HG03097 (cell line): Measurements from ENCODE around the gene ELOVL3.
"Not testable (repeated sequence)": the region's sequence is repeated elsewhere in the genome, so short reads cannot be mapped to it uniquely, and the experiment has no call there.

Experiments
- ATAC-seq: cut with Tn5 transposase; IDR thresholded peaks from one replicate; pipeline ENCODE4 v1.9.1; 2021; ENCODE audit not compliant: unreplicated experiment, low FRiP score

ELOVL3 gene, protein sequence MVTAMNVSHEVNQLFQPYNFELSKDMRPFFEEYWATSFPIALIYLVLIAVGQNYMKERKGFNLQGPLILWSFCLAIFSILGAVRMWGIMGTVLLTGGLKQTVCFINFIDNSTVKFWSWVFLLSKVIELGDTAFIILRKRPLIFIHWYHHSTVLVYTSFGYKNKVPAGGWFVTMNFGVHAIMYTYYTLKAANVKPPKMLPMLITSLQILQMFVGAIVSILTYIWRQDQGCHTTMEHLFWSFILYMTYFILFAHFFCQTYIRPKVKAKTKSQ

GRCh38 chr10:102225646-102226541, at the start of gene ELOVL3:
ELOVL3 (plus strand) TSS chr10:102226299; CDS start chr10:102226549, 250 bp downstream.
- no peak for ATAC-seq

DNA sequence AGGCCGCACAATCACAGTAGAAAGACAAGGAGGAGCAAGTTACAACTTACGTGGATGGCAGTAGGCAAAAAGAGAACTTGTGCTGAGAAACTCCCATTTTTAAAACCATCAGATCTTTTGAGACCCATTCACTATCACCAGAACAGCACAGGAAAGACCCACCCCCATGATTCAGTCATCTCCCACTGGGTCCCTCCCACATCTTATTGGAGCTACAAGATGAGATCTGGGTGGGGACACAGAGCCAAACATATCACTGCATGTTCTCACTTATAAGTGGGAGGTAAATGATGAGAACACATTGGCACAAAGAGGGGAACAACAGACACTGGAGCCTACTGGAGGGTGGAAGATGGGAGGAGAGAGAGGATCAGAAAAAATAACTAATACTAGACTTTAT, 41.5 kb upstream of the ELOVL3 start:
- no peak for ATAC-seq

DNA sequence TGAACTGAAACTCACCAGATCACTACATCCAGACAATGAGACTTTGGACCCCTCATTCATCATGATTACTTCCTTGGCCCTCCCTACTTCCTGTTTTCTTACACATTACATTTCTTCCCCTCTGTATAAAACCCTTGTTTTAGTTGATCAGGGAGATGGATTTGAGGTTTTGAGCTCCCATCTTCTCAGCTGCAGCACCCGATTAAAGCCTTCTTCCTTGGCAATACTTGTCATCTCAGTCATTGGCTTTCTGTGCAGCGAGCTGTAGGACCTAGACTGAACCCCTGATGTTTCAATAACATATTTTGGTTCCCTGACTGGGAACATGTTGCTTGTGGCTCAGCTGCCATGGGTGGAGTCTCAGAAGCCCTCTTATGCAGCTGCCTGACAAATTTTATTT, 40.8 kb upstream of the ELOVL3 start:
- ATAC-seq = no peak

DNA sequence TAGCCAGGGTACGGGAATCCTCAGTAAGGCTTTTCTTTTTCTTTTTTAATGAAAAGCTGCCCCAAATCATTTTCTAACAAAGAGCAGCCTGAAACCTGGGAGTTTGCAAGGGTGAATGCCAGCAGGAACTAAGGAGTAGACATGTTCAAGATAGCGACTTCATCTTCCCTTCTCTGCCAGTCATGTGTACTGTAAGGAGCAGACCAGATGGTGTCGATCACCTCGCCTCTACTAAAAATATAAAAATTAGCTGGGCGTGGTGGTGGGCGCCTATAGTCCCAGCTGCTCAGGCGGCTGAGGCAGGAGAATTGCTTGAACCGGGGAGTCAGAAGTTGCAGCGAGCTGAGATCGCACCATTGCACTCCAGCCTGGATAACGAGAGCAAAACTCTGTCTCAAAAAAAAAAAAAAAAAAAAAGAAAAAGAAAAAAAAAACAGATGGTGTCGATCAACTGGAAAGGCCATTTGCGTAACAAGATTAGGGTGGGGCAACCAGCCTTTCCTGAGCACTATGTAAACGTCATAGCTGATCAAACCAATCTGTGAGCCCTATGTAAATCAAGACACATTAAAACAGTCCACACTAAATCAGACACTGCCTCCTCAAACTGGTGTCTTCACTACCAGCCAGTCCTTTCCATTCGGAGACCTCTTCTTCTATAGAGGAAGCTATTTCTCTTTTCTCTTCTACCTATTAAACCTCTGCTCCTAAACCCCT, 40.1 kb upstream of the ELOVL3 start:
- no peak for ATAC-seq

- ATAC-seq = no peak
These were observed 37.7 kb upstream of the ELOVL3 start for GRCh38 chr10:102188298-102188940.

GRCh38 chr10:102188941-102189898, 36.9 kb upstream of the ELOVL3 start:
- ATAC-seq = not testable (repeated sequence)

DNA sequence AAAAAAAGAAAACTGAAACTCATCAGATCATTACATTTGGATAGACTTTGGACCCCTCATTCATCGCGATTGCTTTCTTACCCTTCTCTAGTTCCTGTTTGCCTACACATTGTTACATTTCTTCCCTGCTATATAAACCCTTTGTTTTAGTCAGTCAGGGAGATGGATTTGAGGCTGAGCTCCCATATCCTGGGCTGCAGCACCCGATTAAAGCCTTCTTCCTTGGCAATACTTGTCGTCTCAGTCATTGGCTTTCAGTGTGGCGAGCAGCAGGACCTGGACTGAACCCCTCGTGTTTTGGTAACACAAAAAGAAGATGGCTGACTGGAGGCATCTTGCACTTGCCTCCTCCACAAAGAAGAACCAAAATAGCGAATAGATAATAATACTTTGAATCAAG, 34.1 kb upstream of the ELOVL3 start:
- ATAC-seq = no peak

DNA sequence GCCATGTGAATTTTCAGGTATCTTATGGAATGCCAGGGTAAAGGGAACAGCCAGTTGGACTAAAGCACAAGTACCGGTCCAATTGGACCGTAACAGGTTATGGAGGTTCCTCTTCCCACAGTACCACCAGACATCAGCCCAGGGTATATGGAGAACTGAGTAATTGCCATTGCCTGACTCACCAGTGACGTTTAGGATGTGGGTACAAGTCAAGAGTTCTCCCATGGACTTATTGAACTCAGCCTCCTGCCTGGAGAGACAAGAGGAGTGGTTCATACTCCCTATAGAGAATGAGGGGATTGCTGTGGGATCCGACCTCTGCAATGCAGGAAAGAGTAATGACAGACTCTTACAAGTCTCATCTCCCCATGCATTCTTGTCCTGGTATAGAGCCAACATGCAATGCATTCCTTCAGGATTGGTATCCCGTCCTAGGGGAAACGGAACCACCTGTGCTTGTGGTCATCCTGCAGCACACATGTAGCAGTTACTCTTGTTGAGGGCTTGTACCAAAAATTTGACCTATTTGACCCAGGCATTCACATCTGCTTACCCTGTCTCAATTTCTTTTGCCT, 30.7 kb upstream of the ELOVL3 start:
- no peak for ATAC-seq

- ATAC-seq = no peak
These were observed 29.2 kb upstream of the ELOVL3 start for GRCh38 chr10:102196893-102197292.

- no peak for ATAC-seq
These were observed 28.1 kb upstream of the ELOVL3 start for GRCh38 chr10:102198027-102198426.

GRCh38 chr10:102200751-102201640, 25.1 kb upstream of the ELOVL3 start:
- ATAC-seq = no peak

- ATAC-seq = no peak
These were observed 23.7 kb upstream of the ELOVL3 start for GRCh38 chr10:102202386-102202785.

DNA sequence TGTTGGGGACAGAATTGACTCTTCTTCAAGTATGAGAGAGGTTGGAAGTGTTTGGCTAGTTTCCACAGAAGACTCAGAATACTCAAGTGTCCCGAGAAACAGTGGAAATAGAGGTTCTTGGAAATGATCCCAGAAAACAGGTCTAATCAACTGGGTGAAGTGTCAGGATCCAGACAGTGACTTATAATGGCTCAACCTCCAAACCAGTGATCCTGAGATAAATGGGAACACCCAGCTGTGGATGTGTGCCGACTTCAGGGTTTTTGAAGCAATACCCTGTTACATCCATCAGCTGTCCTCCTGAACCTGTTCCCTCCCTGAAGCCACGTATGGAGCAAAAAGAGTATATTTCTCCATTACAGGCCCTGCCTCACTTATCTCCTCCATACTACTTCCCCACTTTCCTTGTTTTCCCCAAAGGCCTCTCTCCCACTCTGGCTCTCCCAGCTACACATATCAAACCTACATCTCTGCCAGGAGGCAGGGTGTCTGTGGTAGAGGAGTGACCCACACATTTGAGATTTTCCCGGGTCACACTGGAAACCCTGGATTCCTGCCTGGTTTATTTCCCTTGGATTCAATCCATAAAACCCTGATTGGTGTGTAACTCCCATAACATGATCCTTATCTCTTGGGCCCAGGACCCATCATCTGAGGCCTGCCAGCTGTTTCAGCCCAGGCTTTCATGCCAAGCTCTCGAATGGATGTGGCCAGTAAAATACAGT, 17.6 kb upstream of the ELOVL3 start:
- ATAC-seq = no peak

DNA sequence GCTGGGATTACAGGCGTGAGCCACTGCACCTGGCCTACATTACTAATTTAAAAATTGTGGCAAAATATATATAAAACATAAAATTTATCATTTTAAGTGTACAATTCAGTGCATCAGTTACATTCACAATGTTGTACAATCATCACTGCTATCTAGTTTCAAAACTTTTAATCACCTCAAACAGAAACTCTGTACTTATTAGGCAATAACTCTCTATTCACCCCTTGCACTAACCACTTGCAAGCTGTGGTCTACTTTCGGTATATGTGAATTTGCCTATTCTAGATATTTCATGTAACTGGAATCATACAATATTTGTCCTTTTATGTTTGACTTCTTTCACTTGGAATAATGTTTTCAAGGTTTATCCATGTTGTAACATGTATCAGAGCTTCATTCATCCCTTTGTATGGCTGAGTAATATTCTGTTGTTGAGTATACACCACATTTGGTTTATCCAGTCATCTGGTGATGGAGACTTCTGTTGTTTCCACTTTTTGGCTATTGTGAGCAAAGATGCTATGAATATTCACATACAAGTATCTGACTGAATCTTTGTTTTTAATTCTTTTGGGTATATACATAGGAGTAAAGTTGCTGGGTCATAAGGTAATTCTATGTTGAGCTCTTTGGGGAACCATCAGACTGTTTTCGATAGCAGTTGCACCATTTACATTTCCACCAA, 14.3 kb upstream of the ELOVL3 start:
- ATAC-seq = no peak

DNA sequence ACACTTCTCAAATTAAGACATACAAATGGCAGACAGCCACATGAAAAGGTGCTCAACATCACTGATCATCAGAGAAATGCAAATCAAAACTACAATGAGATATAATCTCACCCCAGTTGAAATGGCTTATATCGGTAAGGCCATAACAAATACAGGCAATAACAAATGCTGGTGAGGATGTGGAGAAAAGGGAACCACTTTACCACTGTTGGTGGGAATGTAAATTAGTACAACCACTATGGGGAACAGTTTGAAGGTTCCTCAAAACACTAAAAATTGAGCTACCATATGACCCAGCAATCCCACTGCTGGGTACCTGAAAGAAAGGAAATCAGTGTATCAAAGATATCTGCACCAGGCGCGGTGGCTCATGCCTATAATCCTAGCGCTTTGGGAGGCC, 12.5 kb upstream of the ELOVL3 start:
- not testable (repeated sequence) for ATAC-seq

GRCh38 chr10:102219370-102219769, 6.7 kb upstream of the ELOVL3 start:
- no peak for ATAC-seq

DNA sequence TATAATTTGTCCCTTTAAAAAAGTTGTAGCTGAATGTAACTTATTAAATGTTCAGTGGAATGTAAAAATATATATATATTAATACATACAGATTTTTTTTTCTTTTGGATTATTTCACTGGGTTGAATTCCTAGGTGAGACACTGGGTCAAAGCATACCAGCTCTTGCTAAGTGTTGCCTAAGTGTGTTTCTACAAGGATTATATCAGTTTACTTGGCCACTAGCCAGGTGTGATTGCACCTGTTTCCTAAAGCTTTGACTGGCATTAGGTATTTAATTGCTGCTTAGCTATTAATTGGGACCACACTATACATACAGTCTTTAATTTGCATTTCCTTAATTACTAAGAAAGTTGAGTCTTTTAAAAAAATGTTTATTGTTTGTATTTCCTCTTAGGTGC, 5.5 kb upstream of the ELOVL3 start:
- no peak for ATAC-seq
